HepG2 (cell line): Measurements from ENCODE around the gene MPV17L2. TPM values are rescaled to one million over a fixed set of nuclear protein-coding genes. Genes with fewer than 3 reads are reported as not detected.

Experiments
- ATAC-seq: fragments of 200-7000 bp; cut with Tn5 transposase; 3 replicates; pipeline ENCODE4 v1.9.1; 2020; ENCODE audit warnings: mild to moderate bottlenecking, moderate library complexity
- BruUV-seq: library from RNA; stranded (reverse); fragments of 400-500 nt; replicated peaks from 2 replicates; lab custom pipeline; 2021; lab: Mats Ljungman, UMichigan
- CTCF ChIA-PET: fragments of 300-600 bp; formaldehyde crosslinking; extraction: SDS; loops from one replicate; lab custom pipeline; 2021; ENCODE audit warnings: low total read pairs, inconsistent platforms, low intra/inter-chr PET ratio; lab: Yijun Ruan, JAX
- POLR2A ChIA-PET: fragments of 350-600 bp; sonication (Branson Sonifier 250); formaldehyde crosslinking; loops from one replicate; lab custom pipeline; 2020; ENCODE audit warnings: antibody characterized with exemption, inconsistent platforms; lab: Yijun Ruan, JAX
- DNase-seq: peaks from one replicate; pipeline ENCODE4 v3.0.0-alpha.2; 2015; ENCODE audit warnings: low spot score
- FAIRE-seq: peaks from 3 replicates; lab custom pipeline; 2011; peaks lifted over from hg19 to GRCh38; lab: Jason Lieb, UNC
- H2AFZ ChIP-seq: one replicate; pipeline ENCODE4 v1.6.1; 2011; ENCODE audit warnings: low read length, inconsistent platforms
- H3K27ac ChIP-seq: fragments of 300-600 bp; 3 replicates; pipeline ENCODE4 v1.8.0; 2011; ENCODE audit warnings: mixed run types, mild to moderate bottlenecking, mixed read lengths, low read length, inconsistent platforms; ENCODE audit not compliant: insufficient read depth; ENCODE audit errors: extremely low read length
- H3K27me3 ChIP-seq, 2 experiments: fragments of 200-600 bp in 1 of 2; 2 replicates in 1 of 2; 3 replicates in 1 of 2; pipeline versions ENCODE4 v1.6.0 to v1.8.0; 2011; ENCODE audit warnings: low read length in 2 of 2, mild to moderate bottlenecking in 2 of 2, moderate library complexity in 2 of 2, inconsistent platforms in 1 of 2; ENCODE audit not compliant: insufficient read depth in 2 of 2, control insufficient read depth in 1 of 2
- H3K36me3 ChIP-seq, 2 experiments: fragments of 200-600 bp in 1 of 2; replicated peaks in 1 of 2; 2 replicates in 1 of 2; 3 replicates in 1 of 2; pipeline versions ENCODE4 v1.5.1 to v1.8.0; 2011; ENCODE audit warnings: low read length in 2 of 2, inconsistent platforms in 1 of 2; ENCODE audit not compliant: insufficient read depth in 2 of 2, control insufficient read depth in 1 of 2
- H3K4me1 ChIP-seq: 2 replicates; pipeline ENCODE4 v1.5.1; 2012; ENCODE audit warnings: low read length, inconsistent platforms; ENCODE audit not compliant: insufficient read depth
- H3K4me2 ChIP-seq: 2 replicates; pipeline ENCODE4 v1.6.0; 2011; ENCODE audit warnings: low read depth, low read length, inconsistent platforms
- H3K4me3 ChIP-seq, 3 experiments: fragments of 200-600 bp in 1 of 3; sonication (generic), shearing (Covaris generic) in 1 of 3; replicated peaks in 1 of 3; 2 replicates each; pipeline ENCODE4 v1.5.1; 2011 to 2016; ENCODE audit warnings: low read length in 3 of 3, inconsistent platforms in 2 of 3, low read depth in 2 of 3, mild to moderate bottlenecking in 2 of 3, control low read depth in 1 of 3, mixed read lengths in 1 of 3; ENCODE audit not compliant: insufficient read depth in 1 of 3
- H3K79me2 ChIP-seq: one replicate; pipeline ENCODE4 v1.6.1; 2011; ENCODE audit warnings: low read length, inconsistent platforms; ENCODE audit not compliant: insufficient read depth
- H3K9ac ChIP-seq: 2 replicates; pipeline ENCODE4 v1.6.0; 2011; ENCODE audit warnings: mild to moderate bottlenecking, low read depth, low read length, inconsistent platforms; ENCODE audit not compliant: insufficient read depth
- H3K9me3 ChIP-seq: 2 replicates; pipeline ENCODE4 v1.5.1; 2012; ENCODE audit warnings: mild to moderate bottlenecking, low read length
- H4K20me1 ChIP-seq: 2 replicates; pipeline ENCODE4 v1.6.0; 2011; ENCODE audit warnings: inconsistent platforms, mild to moderate bottlenecking, low read length, moderate library complexity; ENCODE audit not compliant: insufficient read depth
- KDM6A ChIP-seq: IDR thresholded peaks from 2 replicates; pipeline ENCODE4 v1.6.1; 2016; ENCODE audit warnings: low read depth
- KLF11 ChIP-seq: IDR thresholded peaks from 2 replicates; pipeline ENCODE4 v1.6.1; 2016; ENCODE audit warnings: missing compliant biosample characterization
- KLF15 ChIP-seq: sonication (generic); formaldehyde crosslinking; IDR thresholded peaks from 2 replicates; pipeline ENCODE4 v1.8.1; 2023; ENCODE audit warnings: borderline replicate concordance, mild to moderate bottlenecking, inconsistent platforms, missing genetic modification reagents, mixed read lengths
- KLF6 ChIP-seq: IDR thresholded peaks from 2 replicates; pipeline ENCODE4 v1.8.0; 2016; ENCODE audit warnings: missing biosample characterization, missing genetic modification reagents
- RARA ChIP-seq: IDR thresholded peaks from 2 replicates; pipeline ENCODE4 v1.6.1; 2016; ENCODE audit warnings: missing genetic modification reagents, missing compliant biosample characterization
- ZNF570 ChIP-seq: sonication (generic); formaldehyde crosslinking; IDR thresholded peaks from 2 replicates; pipeline ENCODE4 v1.4.0; 2020; ENCODE audit warnings: mild to moderate bottlenecking, missing genetic modification reagents, borderline replicate concordance
- WGBS: methylation state at CpG from one replicate; pipeline ENCODE4 v1.1.6; 2017; ENCODE audit warnings: low lambda C conversion rate; 5-methylcytosine and 5-hydroxymethylcytosine counted together
- in situ Hi-C: cut with HindIII; loops from 2 replicates; pipeline ENCODE4 v1.10.0; 2017; ENCODE audit warnings: low pct_unique_long_range_greater_than_20kb; ENCODE audit not compliant: extremely low pct_ligation_motif_present
- intact Hi-C: fragments of 100-400 bp; cut with micrococcal nuclease; formaldehyde crosslinking; loops from one replicate; pipeline ENCODE4 v1.10.0; 2022; ENCODE audit not compliant: unreplicated experiment
- polyA plus RNA-seq, 8 experiments: library from polyadenylated mRNA; depleted of rRNA in 3 of 8; stranded (reverse) in 7 of 8; unstranded in 1 of 8; fragments of >200 nt; fragmentation: Illumina TruSeq in 4 of 8; extraction: Trizol in 4 of 8; gene quantifications; 2 replicates each; pipeline versions ENCODE4 v1.2.1 to v1.2.3, GENCODE V29; 2011 to 2016; ENCODE audit warnings: low read depth in 4 of 8, missing spikeins in 1 of 8, mixed read lengths in 1 of 8; ENCODE audit not compliant: insufficient read depth in 1 of 8
- total RNA-seq, 5 experiments: library from RNA; depleted of rRNA; stranded (reverse); fragments of >200 nt; fragmentation: Illumina TruSeq; extraction: Trizol; gene quantifications; 2 replicates each; pipeline ENCODE4 v1.2.3, GENCODE V29; 2016; ENCODE audit warnings: low read depth in 1 of 5
- TF ChIP-seq, protein P1 (sequence below): sonication (generic); formaldehyde crosslinking; IDR thresholded peaks from 2 replicates; pipeline ENCODE4 v1.9.0; 2022; ENCODE audit warnings: missing genetic modification reagents, mild to moderate bottlenecking, borderline replicate concordance
- TF ChIP-seq, protein P2 (sequence below): sonication (generic); formaldehyde crosslinking; IDR thresholded peaks from 2 replicates; pipeline ENCODE4 v1.4.0; 2020; ENCODE audit warnings: missing genetic modification reagents, borderline replicate concordance
- TF ChIP-seq, protein P3 (sequence below): sonication (generic); formaldehyde crosslinking; IDR thresholded peaks from 2 replicates; pipeline ENCODE4 v1.4.0; 2020; ENCODE audit warnings: missing genetic modification reagents
- TF ChIP-seq, protein P4 (sequence below): sonication (generic); formaldehyde crosslinking; IDR thresholded peaks from 2 replicates; pipeline ENCODE4 v1.8.0; 2022; ENCODE audit warnings: mild to moderate bottlenecking, missing genetic modification reagents, moderate library complexity
- TF ChIP-seq, protein P5 (sequence below): sonication (generic); formaldehyde crosslinking; conservative IDR thresholded peaks from 2 replicates; pipeline ENCODE4 v1.8.0; 2022; ENCODE audit warnings: mild to moderate bottlenecking, moderate library complexity, missing genetic modification reagents
- TF ChIP-seq, protein P6 (sequence below): sonication (generic); formaldehyde crosslinking; IDR thresholded peaks from 2 replicates; pipeline ENCODE4 v1.5.1; 2020; ENCODE audit warnings: mild to moderate bottlenecking, missing genetic modification reagents, moderate library complexity

Gene MPV17L2
- total and polyA plus RNA-seq, 2 of the 13 experiments (the other 11 are each of a cell fraction or from before 2014, with no cell fraction given), result 13.6 to 16.7 TPM

DNA sequence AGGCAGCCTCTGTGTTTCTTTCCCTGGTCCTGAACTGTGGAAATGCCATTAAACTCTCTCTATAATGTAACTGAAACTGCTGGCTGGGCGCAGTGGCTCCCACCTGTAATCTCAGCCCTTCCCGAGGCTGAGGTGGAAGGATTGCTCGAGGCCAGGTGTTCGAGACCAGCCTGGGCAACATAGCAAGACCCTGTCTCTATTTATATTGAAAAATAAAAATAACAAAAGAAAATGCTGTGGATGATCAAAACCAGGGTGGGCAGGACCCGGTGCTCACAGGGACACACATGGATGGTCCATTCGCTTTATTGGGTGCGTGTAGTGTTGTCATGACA, 3.5 kb downstream of the MPV17L2 start:
- ChIA-PET CTCF (no interaction called here), POLR2A (interaction anchor here (0.6 kb wide), 1 partner anchor 25 kb away, joined by 3 read pairs; no protein-coding TSS in a partner anchor)
- FAIRE-seq, result no peak
- Histone ChIP-seq H3K27me3 (no peaks in the 10 kb centered on the region; a peak in 1 of 5 replicates), H2AFZ (no peak overlapping the region), H3K9me3 (no peaks in the 10 kb centered on the region), H3K27ac (no peak overlapping the region), H3K4me3 (no peak overlapping the region), H3K9ac (no peak overlapping the region), H3K36me3 (peaks cover 7 to 19% of the 10 kb centered on the region in 2 experiments; a peak in 3 of 5 replicates), H4K20me1 (no peaks in the 10 kb centered on the region), H3K79me2 (peaks cover 7% of the 10 kb centered on the region), H3K4me1 (peaks cover 15% of the 10 kb centered on the region), H3K4me2 (no peak overlapping the region)
- no peak for DNase-seq
- no peak for ATAC-seq
- in situ Hi-C loops (no loop called here), intact Hi-C loops (no loop called here)
- 96% methylated on average over 7 of the region's 7 CpGs for WGBS
- no TSS peak for BruUV-seq
- TF ChIP-seq, protein P1, sequence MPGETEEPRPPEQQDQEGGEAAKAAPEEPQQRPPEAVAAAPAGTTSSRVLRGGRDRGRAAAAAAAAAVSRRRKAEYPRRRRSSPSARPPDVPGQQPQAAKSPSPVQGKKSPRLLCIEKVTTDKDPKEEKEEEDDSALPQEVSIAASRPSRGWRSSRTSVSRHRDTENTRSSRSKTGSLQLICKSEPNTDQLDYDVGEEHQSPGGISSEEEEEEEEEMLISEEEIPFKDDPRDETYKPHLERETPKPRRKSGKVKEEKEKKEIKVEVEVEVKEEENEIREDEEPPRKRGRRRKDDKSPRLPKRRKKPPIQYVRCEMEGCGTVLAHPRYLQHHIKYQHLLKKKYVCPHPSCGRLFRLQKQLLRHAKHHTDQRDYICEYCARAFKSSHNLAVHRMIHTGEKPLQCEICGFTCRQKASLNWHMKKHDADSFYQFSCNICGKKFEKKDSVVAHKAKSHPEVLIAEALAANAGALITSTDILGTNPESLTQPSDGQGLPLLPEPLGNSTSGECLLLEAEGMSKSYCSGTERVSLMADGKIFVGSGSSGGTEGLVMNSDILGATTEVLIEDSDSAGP (CRISPR knock-in tag), result no peak
- TF ChIP-seq, protein P2, sequence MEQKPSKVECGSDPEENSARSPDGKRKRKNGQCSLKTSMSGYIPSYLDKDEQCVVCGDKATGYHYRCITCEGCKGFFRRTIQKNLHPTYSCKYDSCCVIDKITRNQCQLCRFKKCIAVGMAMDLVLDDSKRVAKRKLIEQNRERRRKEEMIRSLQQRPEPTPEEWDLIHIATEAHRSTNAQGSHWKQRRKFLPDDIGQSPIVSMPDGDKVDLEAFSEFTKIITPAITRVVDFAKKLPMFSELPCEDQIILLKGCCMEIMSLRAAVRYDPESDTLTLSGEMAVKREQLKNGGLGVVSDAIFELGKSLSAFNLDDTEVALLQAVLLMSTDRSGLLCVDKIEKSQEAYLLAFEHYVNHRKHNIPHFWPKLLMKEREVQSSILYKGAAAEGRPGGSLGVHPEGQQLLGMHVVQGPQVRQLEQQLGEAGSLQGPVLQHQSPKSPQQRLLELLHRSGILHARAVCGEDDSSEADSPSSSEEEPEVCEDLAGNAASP (CRISPR knock-in tag), result no peak
- TF ChIP-seq KDM6A (CRISPR knock-in tag) (no peak), KLF15 (CRISPR knock-in tag) (no peak), KLF6 (CRISPR knock-in tag) (no peak), RARA (CRISPR knock-in tag) (no peak), ZNF570 (CRISPR knock-in tag) (no peak), KLF11 (no peak)
- TF ChIP-seq, protein P3, sequence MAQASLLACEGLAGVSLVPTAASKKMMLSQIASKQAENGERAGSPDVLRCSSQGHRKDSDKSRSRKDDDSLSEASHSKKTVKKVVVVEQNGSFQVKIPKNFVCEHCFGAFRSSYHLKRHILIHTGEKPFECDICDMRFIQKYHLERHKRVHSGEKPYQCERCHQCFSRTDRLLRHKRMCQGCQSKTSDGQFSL (CRISPR knock-in tag), result no peak
- TF ChIP-seq, protein P4, sequence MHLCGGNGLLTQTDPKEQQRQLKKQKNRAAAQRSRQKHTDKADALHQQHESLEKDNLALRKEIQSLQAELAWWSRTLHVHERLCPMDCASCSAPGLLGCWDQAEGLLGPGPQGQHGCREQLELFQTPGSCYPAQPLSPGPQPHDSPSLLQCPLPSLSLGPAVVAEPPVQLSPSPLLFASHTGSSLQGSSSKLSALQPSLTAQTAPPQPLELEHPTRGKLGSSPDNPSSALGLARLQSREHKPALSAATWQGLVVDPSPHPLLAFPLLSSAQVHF (CRISPR knock-in tag), result no peak
- TF ChIP-seq, protein P5, sequence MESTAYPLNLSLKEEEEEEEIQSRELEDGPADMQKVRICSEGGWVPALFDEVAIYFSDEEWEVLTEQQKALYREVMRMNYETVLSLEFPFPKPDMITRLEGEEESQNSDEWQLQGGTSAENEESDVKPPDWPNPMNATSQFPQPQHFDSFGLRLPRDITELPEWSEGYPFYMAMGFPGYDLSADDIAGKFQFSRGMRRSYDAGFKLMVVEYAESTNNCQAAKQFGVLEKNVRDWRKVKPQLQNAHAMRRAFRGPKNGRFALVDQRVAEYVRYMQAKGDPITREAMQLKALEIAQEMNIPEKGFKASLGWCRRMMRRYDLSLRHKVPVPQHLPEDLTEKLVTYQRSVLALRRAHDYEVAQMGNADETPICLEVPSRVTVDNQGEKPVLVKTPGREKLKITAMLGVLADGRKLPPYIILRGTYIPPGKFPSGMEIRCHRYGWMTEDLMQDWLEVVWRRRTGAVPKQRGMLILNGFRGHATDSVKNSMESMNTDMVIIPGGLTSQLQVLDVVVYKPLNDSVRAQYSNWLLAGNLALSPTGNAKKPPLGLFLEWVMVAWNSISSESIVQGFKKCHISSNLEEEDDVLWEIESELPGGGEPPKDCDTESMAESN (CRISPR knock-in tag), result no peak
- TF ChIP-seq, protein P6, sequence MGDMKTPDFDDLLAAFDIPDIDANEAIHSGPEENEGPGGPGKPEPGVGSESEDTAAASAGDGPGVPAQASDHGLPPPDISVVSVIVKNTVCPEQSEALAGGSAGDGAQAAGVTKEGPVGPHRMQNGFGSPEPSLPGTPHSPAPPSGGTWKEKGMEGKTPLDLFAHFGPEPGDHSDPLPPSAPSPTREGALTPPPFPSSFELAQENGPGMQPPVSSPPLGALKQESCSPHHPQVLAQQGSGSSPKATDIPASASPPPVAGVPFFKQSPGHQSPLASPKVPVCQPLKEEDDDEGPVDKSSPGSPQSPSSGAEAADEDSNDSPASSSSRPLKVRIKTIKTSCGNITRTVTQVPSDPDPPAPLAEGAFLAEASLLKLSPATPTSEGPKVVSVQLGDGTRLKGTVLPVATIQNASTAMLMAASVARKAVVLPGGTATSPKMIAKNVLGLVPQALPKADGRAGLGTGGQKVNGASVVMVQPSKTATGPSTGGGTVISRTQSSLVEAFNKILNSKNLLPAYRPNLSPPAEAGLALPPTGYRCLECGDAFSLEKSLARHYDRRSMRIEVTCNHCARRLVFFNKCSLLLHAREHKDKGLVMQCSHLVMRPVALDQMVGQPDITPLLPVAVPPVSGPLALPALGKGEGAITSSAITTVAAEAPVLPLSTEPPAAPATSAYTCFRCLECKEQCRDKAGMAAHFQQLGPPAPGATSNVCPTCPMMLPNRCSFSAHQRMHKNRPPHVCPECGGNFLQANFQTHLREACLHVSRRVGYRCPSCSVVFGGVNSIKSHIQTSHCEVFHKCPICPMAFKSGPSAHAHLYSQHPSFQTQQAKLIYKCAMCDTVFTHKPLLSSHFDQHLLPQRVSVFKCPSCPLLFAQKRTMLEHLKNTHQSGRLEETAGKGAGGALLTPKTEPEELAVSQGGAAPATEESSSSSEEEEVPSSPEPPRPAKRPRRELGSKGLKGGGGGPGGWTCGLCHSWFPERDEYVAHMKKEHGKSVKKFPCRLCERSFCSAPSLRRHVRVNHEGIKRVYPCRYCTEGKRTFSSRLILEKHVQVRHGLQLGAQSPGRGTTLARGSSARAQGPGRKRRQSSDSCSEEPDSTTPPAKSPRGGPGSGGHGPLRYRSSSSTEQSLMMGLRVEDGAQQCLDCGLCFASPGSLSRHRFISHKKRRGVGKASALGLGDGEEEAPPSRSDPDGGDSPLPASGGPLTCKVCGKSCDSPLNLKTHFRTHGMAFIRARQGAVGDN (CRISPR knock-in tag), result no peak
